Progenitor cell of endocrine pancreas (in vitro differentiated cells): ENCODE data around the gene ZNF598. TPM values are rescaled to one million over a fixed set of nuclear protein-coding genes. Genes with fewer than 3 reads are reported as not detected.

Source experiments
- DNase-seq: peaks from one replicate; pipeline ENCODE4 v3.0.0; 2021; ENCODE audit warnings: low spot score; ENCODE audit not compliant: unreplicated experiment
- H3K27ac Mint-ChIP-seq: 2 replicates; pipeline ENCODE4 v1.8.0; 2021; ENCODE audit warnings: mild to moderate bottlenecking, moderate library complexity, mixed read lengths
- H3K27me3 Mint-ChIP-seq: 2 replicates; pipeline ENCODE4 v1.8.0; 2021; ENCODE audit warnings: mixed read lengths
- H3K36me3 Mint-ChIP-seq: 2 replicates; pipeline ENCODE4 v1.8.0; 2022; ENCODE audit warnings: mixed read lengths; ENCODE audit not compliant: insufficient read depth
- H3K4me1 Mint-ChIP-seq: 2 replicates; pipeline ENCODE4 v1.8.0; 2021; ENCODE audit warnings: low read depth, mixed read lengths
- H3K4me3 Mint-ChIP-seq: 2 replicates; pipeline ENCODE4 v1.8.0; 2021; ENCODE audit warnings: low read depth, mild to moderate bottlenecking, moderate library complexity, mixed read lengths
- H3K9me3 Mint-ChIP-seq: 2 replicates; pipeline ENCODE4 v1.8.0; 2021; ENCODE audit warnings: low read depth, mixed read lengths
- total RNA-seq: library from RNA; stranded (reverse); gene quantifications from 2 replicates; pipeline ENCODE4 v1.2.1, GENCODE V29; 2021
- TF ChIP-seq, protein P1 (sequence below): fragments of 200-600 bp; sonication (generic); IDR thresholded peaks from one replicate; pipeline ENCODE4 v1.5.0; 2021; ENCODE audit warnings: antibody characterized with exemption, mild to moderate bottlenecking; ENCODE audit not compliant: unreplicated experiment

The ZNF598 gene
- total RNA-seq, 1 donor from 2014 or later, result 41.5 TPM

DNA sequence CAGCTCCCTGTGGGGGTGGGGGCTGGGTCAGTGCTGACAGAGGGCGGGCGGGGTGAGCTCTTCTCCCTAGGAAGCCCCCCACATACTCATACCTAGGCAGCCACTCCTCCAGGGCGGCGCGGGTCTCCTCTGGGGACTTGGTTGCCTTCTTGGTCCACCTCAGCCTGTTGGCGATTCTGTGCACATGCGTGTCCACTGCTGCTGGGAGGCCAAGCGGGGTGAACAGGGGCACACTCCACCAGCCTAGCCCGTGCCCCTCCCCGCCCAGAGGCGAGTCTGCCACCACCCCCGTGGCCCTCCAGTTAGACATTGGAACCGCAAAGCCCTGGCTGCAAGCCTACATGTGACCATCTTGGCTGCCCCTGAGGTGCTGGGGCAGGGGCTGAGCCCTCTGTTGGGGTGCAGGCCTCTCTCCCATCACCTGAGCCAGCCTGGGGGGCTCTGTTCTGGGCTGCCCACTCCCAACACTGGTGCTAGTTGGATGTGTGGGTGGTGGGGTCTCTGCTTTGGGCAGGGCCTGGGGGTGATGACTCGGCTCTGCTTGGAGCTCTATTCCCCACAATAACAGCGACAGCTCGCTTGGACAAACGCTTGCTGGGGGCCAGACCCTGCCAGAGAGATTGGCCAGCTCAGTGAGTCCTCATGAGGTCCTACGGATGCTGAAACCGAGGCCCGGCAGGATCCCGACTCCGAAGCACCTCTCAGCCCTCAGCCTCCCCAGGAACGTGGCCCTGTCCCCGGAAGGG, 30.6 kb upstream of the ZNF598 start:
- H3K4me1 Mint-ChIP-seq, result peaks cover 5% of the 10 kb centered on the region
- no peak for DNase-seq
- no peak overlapping the region for H3K4me3 Mint-ChIP-seq
- peaks cover 1% of the 10 kb centered on the region for H3K36me3 Mint-ChIP-seq
- no peaks in the 10 kb centered on the region for H3K27me3 Mint-ChIP-seq
- TF ChIP-seq, protein P1, sequence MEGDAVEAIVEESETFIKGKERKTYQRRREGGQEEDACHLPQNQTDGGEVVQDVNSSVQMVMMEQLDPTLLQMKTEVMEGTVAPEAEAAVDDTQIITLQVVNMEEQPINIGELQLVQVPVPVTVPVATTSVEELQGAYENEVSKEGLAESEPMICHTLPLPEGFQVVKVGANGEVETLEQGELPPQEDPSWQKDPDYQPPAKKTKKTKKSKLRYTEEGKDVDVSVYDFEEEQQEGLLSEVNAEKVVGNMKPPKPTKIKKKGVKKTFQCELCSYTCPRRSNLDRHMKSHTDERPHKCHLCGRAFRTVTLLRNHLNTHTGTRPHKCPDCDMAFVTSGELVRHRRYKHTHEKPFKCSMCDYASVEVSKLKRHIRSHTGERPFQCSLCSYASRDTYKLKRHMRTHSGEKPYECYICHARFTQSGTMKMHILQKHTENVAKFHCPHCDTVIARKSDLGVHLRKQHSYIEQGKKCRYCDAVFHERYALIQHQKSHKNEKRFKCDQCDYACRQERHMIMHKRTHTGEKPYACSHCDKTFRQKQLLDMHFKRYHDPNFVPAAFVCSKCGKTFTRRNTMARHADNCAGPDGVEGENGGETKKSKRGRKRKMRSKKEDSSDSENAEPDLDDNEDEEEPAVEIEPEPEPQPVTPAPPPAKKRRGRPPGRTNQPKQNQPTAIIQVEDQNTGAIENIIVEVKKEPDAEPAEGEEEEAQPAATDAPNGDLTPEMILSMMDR, result no peak
- H3K9me3 Mint-ChIP-seq, result no peaks in the 10 kb centered on the region
- no peak overlapping the region for H3K27ac Mint-ChIP-seq

GRCh38 chr16:2039274-2040031, 29.8 kb upstream of the ZNF598 start:
- no peak overlapping the region for H3K4me3 Mint-ChIP-seq
- peaks cover 1% of the 10 kb centered on the region for H3K36me3 Mint-ChIP-seq
- H3K27me3 Mint-ChIP-seq, result no peaks in the 10 kb centered on the region
- no peaks in the 10 kb centered on the region for H3K9me3 Mint-ChIP-seq
- TF ChIP-seq, protein P1, result no peak
- DNase-seq, result no peak
- H3K27ac Mint-ChIP-seq, result peak overlapping the region; percentile 54
- peaks cover 5% of the 10 kb centered on the region for H3K4me1 Mint-ChIP-seq

DNA sequence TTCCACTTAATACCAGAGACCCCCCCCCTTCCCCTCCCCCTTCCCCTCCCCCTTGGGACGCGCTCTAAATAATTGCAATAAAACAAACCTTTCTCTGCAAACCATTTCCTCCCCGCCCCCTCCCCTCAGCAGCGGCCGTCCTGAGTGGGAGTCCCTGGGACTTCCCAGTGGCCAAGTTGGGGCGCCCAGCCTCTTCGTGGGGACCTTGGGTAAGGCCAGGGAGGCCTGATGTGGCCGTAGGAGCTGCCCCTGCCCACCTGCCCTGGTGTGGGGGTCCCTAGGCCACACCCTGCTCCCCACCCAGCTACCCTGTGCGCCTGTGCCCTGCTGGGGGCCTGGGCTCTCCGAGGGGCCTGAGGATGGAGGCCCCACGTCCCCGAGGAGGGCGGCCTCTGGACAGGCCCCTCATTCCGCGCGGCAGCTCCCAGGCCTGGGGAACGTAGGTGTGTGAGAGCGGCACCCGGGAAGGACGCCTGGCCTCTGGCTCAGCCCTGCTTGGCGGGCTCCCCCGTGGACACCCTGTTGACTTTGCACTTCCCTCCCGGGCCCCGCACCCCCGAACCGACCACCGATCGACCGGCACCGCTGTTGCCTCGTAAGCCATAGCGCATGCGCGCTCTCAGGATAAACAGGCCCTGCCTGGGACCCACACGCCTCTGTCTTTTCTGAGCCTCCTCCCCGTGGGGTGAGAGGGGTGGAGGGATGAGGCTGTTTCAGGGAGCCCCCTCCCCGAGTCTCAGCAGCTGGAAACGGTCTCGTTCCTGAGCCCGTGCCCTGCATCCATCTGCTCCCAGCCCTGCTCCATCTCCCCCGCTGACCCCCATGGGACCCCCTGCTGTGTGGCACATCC, 29.0 kb upstream of the ZNF598 start:
- peaks cover 1% of the 10 kb centered on the region for H3K36me3 Mint-ChIP-seq

DNA sequence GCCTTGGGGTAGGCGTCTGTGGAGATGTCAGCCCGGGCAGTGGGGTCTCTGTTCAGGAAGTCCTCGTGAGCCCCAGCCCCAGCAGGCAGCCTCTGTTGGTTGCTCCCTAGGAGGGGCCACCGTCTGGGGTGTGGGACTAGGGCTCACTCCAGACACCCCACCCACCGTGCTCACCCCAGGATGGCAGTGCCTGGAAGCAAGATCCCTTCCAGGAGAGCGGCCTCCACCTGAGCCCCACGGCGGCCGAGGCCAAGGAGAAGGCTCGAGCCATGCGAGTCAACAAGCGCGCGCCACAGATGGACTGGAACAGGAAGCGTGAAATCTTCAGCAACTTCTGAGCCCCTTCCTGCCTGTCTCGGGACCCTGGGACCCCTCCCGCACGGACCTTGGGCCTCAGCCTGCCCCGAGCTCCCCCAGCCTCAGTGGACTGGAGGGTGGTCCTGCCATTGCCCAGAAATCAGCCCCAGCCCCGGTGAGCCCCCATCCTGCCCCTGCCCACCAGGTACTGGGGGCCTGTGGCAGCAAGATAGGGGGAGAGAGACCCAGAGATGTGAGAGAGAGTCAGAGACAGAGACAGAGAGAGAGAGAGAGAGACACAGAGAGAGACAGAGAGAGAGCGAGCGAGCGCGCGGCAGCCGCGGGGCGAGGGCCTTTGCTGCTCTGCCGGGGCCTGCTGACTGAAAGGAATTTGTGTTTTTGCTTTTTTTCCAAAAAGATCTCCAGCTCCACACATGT, 28.2 kb upstream of the ZNF598 start:
- Mint-ChIP-seq H3K27ac (no peak overlapping the region), H3K36me3 (no peaks in the 10 kb centered on the region), H3K4me1 (peaks cover 5% of the 10 kb centered on the region), H3K27me3 (no peaks in the 10 kb centered on the region), H3K4me3 (no peak overlapping the region), H3K9me3 (no peaks in the 10 kb centered on the region)
- DNase-seq, result no peak
- TF ChIP-seq, protein P1, result no peak

More for the DNA sequence above, 29.0 kb upstream of the ZNF598 start:
- H3K4me1 Mint-ChIP-seq, result peaks cover 5% of the 10 kb centered on the region
- H3K9me3 Mint-ChIP-seq, result no peaks in the 10 kb centered on the region
- H3K4me3 Mint-ChIP-seq, result no peak overlapping the region
- H3K27me3 Mint-ChIP-seq, result no peaks in the 10 kb centered on the region
- H3K27ac Mint-ChIP-seq, result no peak overlapping the region
- TF ChIP-seq, protein P1, result no peak
- DNase-seq, result no peak
